OCI-LY7 (cell line): ENCODE results near the gene ZMYND15.

Experiments
- CTCF ChIP-seq: fragments of 200-600 bp; sonication (generic); conservative IDR thresholded peaks from 2 replicates; pipeline ENCODE4 v1.5.1; 2014; ENCODE audit warnings: mild to moderate bottlenecking, antibody characterized with exemption, low read length, moderate library complexity, mixed read lengths
- EZH2phosphoT487 ChIP-seq: fragments of 200-600 bp; sonication (generic); IDR thresholded peaks from 2 replicates; pipeline ENCODE4 v1.6.1; 2018; ENCODE audit warnings: low read depth, borderline replicate concordance, mild to moderate bottlenecking, mixed run types, antibody characterized with exemption, low read length, moderate library complexity, mixed read lengths

- TF ChIP-seq CTCF (no peak), EZH2phosphoT487 (no peak)
Measured at GRCh38 chr17:4701116-4701515, 38.5 kb upstream of the ZMYND15 start.
